Colonic mucosa (tissue), 4 donors: Measurements from ENCODE around the gene TARP.

ENCODE experiments used
- DNase-seq: peaks from one replicate; pipeline ENCODE4 v3.0.0-alpha.2; 2020
- H3K27ac ChIP-seq: fragments of 200-600 bp; one replicate; pipeline ENCODE4 v1.8.0; 2021
- H3K27me3 ChIP-seq: fragments of 200-600 bp; one replicate; pipeline ENCODE4 v1.8.0; 2021
- H3K36me3 ChIP-seq: fragments of 200-600 bp; one replicate; pipeline ENCODE4 v1.8.0; 2021
- H3K4me1 ChIP-seq: fragments of 200-600 bp; one replicate; pipeline ENCODE4 v1.8.0; 2021; ENCODE audit warnings: mild to moderate bottlenecking
- H3K4me3 ChIP-seq: fragments of 200-600 bp; one replicate; pipeline ENCODE4 v1.8.0; 2021
- H3K9ac ChIP-seq, 2 donors: one replicate each; pipeline ENCODE4 v1.7.0; 2013; ENCODE audit warnings: control low read depth in 2 of 2, low read depth in 2 of 2, low read length in 2 of 2
- H3K9me3 ChIP-seq: fragments of 200-600 bp; one replicate; pipeline ENCODE4 v1.8.0; 2021
- intact Hi-C: fragments of 100-400 bp; cut with DNase I; formaldehyde crosslinking; loops from one replicate; pipeline ENCODE4 v1.14.1; 2022
- TF ChIP-seq, protein P1 (sequence below): fragments of 200-600 bp; IDR thresholded peaks from one replicate; pipeline ENCODE4 v1.8.0; 2022; ENCODE audit warnings: antibody characterized with exemption, mild to moderate bottlenecking
- donor health status: healthy.
- donor health status: DM: no; HTN: no; CAD: no.
- donor health status: DM: no; HTN: no; CAD: no.

TARP gene

DNA sequence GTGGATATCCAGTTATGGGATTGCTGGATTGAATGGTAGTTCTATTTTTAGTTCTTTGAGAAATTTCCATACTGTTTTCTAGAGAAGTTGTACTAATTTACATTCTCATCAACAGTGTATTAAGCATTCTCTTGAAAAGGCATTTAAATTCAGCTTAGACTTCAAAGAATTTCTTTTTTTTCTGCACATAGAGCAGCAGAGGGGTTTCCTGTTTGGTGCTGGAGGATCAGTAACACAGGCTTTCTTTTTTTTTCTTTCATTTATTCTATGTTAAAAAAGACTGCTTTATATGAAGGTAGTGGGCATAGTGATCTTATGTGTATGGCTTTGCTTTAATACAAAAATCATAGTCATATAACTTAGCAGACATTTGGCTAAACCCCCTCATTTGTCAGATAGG lies 47.6 kb upstream of the TARP start:
- TF ChIP-seq, protein P1, sequence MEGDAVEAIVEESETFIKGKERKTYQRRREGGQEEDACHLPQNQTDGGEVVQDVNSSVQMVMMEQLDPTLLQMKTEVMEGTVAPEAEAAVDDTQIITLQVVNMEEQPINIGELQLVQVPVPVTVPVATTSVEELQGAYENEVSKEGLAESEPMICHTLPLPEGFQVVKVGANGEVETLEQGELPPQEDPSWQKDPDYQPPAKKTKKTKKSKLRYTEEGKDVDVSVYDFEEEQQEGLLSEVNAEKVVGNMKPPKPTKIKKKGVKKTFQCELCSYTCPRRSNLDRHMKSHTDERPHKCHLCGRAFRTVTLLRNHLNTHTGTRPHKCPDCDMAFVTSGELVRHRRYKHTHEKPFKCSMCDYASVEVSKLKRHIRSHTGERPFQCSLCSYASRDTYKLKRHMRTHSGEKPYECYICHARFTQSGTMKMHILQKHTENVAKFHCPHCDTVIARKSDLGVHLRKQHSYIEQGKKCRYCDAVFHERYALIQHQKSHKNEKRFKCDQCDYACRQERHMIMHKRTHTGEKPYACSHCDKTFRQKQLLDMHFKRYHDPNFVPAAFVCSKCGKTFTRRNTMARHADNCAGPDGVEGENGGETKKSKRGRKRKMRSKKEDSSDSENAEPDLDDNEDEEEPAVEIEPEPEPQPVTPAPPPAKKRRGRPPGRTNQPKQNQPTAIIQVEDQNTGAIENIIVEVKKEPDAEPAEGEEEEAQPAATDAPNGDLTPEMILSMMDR, result no peak
- H3K9me3 ChIP-seq, result no peaks in the 10 kb centered on the region
- intact Hi-C loops, result no loop called here
- H3K4me1 ChIP-seq, result no peaks in the 10 kb centered on the region
- H3K27me3 ChIP-seq, result no peaks in the 10 kb centered on the region
- H3K9ac ChIP-seq, result no peak overlapping the region
- H3K27ac ChIP-seq, result no peak overlapping the region
- no peak overlapping the region for H3K4me3 ChIP-seq
- DNase-seq, result no peak
- no peaks in the 10 kb centered on the region for H3K36me3 ChIP-seq

DNA sequence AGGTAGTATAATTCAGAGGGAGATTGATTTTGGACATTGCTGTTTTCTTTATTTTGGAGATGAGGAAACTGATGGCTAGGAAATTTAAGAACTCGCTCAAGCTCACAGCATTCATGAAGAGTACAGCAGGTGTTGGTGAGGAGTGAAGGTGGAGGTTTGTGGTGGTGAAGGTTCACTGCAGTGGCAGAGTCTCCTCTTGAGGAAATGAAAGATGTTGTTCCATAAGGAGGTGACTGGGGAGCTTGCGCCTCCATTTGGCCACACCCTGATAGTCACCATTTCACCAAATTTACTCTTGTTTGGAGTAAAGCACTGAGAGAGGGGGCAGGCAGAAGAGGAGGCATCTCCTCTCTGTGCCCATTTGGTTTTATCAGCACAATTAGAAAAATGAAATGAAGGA lies 46.4 kb upstream of the TARP start:
- DNase-seq, result no peak
- H3K9me3 ChIP-seq, result no peaks in the 10 kb centered on the region
- intact Hi-C loops, result loop anchor here (10.0 kb wide), 1 partner anchor 215 kb away; no protein-coding TSS in a partner anchor
- no peak overlapping the region for H3K27ac ChIP-seq
- H3K27me3 ChIP-seq, result no peaks in the 10 kb centered on the region
- no peaks in the 10 kb centered on the region for H3K36me3 ChIP-seq
- TF ChIP-seq, protein P1, result no peak
- H3K4me1 ChIP-seq, result no peaks in the 10 kb centered on the region
- H3K9ac ChIP-seq, result no peak overlapping the region
- H3K4me3 ChIP-seq, result no peak overlapping the region

DNA sequence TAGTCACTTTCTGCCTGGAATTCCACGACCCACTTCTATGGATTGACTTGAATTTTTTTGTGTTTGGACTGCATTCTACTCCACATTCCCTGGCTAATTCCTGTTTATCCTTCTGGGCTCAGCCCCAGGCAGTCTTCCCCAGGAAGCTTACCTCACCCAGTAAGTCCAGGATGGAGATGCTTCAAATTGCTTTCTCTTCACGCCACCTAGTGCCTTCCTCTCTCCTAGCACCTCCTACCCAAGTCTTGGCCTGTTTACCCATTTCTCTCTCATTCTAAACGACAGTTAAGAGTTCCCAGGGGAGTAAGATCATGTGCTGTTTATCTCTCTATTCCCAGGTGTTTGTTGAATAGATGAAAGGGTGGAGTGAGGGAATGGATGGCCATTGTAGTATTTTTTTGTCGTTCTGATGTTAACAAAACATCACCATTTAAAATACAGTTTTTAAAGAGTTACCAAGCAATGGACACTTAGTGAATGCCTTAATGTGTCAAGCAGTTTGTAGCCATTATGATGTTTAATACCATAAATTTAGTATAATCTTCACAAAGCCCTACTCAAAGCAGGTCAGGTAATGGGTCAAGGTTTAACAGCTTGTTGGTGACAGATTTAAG lies 45.5 kb upstream of the TARP start:
- Histone ChIP-seq H3K27ac (no peak overlapping the region), H3K36me3 (no peaks in the 10 kb centered on the region), H3K9ac (no peak overlapping the region), H3K9me3 (no peaks in the 10 kb centered on the region), H3K27me3 (no peaks in the 10 kb centered on the region), H3K4me3 (no peak overlapping the region), H3K4me1 (no peaks in the 10 kb centered on the region)
- intact Hi-C loops, result loop anchor here (10.0 kb wide), 1 partner anchor 214 kb away; no protein-coding TSS in a partner anchor
- DNase-seq, result no peak
- TF ChIP-seq, protein P1, result peak; percentile 35

DNA sequence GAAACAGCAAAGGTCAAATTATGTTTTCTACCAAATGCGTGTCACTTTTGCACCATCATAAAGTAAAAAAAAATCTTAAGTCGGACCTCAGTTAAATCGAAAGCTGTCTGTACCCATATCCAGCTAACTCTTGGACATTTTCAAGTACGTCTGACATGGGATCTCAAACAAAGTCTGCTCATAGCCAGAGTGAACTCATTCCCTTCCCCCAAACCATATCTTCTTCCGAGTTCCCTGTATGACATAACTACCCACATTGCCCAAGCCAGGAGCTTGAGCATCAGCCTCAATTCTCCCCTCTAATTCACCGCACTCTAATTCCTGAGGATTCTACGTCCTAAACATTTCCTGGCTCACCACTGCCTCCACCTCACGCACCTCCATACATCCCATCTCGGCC lies 44.8 kb upstream of the TARP start:
- H3K27ac ChIP-seq, result no peak overlapping the region
- no peaks in the 10 kb centered on the region for H3K4me1 ChIP-seq
- H3K4me3 ChIP-seq, result no peak overlapping the region
- no peaks in the 10 kb centered on the region for H3K36me3 ChIP-seq
- no peak for DNase-seq
- intact Hi-C loops, result loop anchor here (10.0 kb wide), 1 partner anchor 213 kb away; no protein-coding TSS in a partner anchor
- TF ChIP-seq, protein P1, result no peak
- no peaks in the 10 kb centered on the region for H3K27me3 ChIP-seq
- H3K9me3 ChIP-seq, result no peaks in the 10 kb centered on the region
- no peak overlapping the region for H3K9ac ChIP-seq

DNA sequence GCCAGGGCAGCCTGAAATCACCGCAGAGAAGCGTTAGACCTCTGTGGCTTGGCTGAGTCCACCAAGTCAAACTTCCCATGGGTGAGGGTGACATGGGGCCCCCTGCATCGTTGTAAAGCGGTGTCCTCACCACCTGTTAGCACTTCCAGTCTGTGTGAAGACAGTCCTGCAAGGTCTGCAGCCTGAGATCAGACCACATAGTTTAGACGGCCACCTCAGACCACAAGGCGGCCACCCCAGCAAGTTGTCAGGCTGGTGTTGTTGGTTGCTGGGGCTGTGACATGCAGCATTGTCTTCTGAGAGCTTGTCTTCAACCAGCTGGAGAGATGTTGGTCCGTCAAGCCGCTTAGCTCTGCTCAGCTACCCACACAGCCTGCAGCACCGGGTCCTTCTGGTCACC lies 44.1 kb upstream of the TARP start:
- Histone ChIP-seq H3K9me3 (no peaks in the 10 kb centered on the region), H3K36me3 (no peaks in the 10 kb centered on the region), H3K9ac (no peak overlapping the region), H3K4me3 (no peak overlapping the region), H3K27ac (no peak overlapping the region), H3K27me3 (no peaks in the 10 kb centered on the region), H3K4me1 (no peaks in the 10 kb centered on the region)
- TF ChIP-seq, protein P1, result no peak
- intact Hi-C loops, result loop anchor here (10.0 kb wide), 1 partner anchor 213 kb away; no protein-coding TSS in a partner anchor
- no peak for DNase-seq
